Measurements from ENCODE around the gene GALNT7. TPM values are rescaled to one million over a fixed set of nuclear protein-coding genes. Genes with fewer than 3 reads are reported as not detected.
A peak's percentile ranks its signal among the peaks of the same experiment; 100 is the strongest.

Gene GALNT7
- total and polyA plus RNA-seq, 2 of the 13 experiments (the other 11 are each of a cell fraction or from before 2014, with no cell fraction given) = 0.08 to 0.13 TPM

GRCh38 chr4:173334891-173335752 lies 166.5 kb downstream of the GALNT7 start (continued):
- no peak for TF ChIP-seq HMGXB4 (CRISPR knock-in tag; IDR thresholded peaks at IDR 0.05; ENCODE audit: borderline replicate concordance in 1 of 2, low read depth in 1 of 2)
- peak; percentile 59; the same call in 1 of the 2 replicates for TF ChIP-seq KDM5A (IDR thresholded peaks at IDR 0.05; ENCODE audit: borderline replicate concordance, low read length)
- TF ChIP-seq UBTF (CRISPR knock-in tag; IDR thresholded peaks at IDR 0.05) = peak; percentile 43; the same call in 1 of the 2 replicates
- no peak for TF ChIP-seq TCF12 (IDR thresholded peaks at IDR 0.05)
- peak; percentile 41; the same call in 1 of the 2 replicates for TF ChIP-seq TCF12 (CRISPR knock-in tag; IDR thresholded peaks at IDR 0.05)
- peak; percentile 35; the same call in 1 of the 2 replicates for TF ChIP-seq MAZ (IDR thresholded peaks at IDR 0.05; ENCODE audit: borderline replicate concordance, low read depth, low read length)
- TF ChIP-seq MAZ (CRISPR knock-in tag; IDR thresholded peaks at IDR 0.05; ENCODE audit: low read depth) = 0 out of 2 replicates have a peak, but pooled peaks have one; percentile 22
- TF ChIP-seq, protein P1, sequence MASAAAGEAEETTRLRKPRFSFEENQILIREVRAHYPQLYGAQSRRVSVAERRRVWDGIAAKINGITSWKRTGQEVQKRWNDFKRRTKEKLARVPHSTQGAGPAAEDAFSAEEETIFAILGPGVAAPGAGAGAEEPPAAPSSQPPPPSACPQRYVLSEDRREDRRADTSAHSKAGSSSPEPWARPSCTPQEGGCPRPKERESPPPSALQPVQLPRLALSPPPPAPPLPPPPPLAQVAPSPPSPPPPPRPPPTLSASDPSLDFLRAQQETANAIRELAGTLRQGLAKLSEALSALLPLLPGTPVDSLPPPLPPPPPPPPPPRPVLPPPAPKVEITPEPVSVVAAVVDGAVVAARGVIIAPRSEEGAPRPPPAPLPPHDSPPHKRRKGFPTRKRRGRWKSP (CRISPR knock-in tag; IDR thresholded peaks at IDR 0.05) = 0 out of 2 replicates have a peak, but pooled peaks have one; percentile 1
- no peak for TF ChIP-seq AFF4 (CRISPR knock-in tag; IDR thresholded peaks at IDR 0.05)
- peak; percentile 84; the same call in 1 of the 2 replicates for TF ChIP-seq KMT2B (CRISPR knock-in tag; IDR thresholded peaks at IDR 0.05)
- TF ChIP-seq SOX13 (IDR thresholded peaks at IDR 0.05) = no peak
- peak in 1 of 2 experiments; percentile 31; a peak in 1 of 4 replicates for TF ChIP-seq SOX13 (CRISPR knock-in tag; conservative IDR thresholded peaks at IDR 0.05 in 1 of 2, IDR thresholded peaks at IDR 0.05 in 1 of 2)
- TF ChIP-seq ZBTB37 (CRISPR knock-in tag; IDR thresholded peaks at IDR 0.05) = no peak
- no peak for TF ChIP-seq ZNF460 (CRISPR knock-in tag; IDR thresholded peaks at IDR 0.05; ENCODE audit: borderline replicate concordance)

All from HepG2 (cell line).